ENCODE results near the gene RNASE7.
"Not testable (repeated sequence)": the region's sequence is repeated elsewhere in the genome, so short reads cannot be mapped to it uniquely, and the experiment has no call there.

Gene RNASE7

GRCh38 chr14:21030531-21030930, 11.6 kb upstream of the RNASE7 start:
- no peak overlapping the region for H3K4me3 Mint-ChIP-seq
- H3K4me1 Mint-ChIP-seq = no peaks in the 10 kb centered on the region
- no peaks in the 10 kb centered on the region for H3K36me3 Mint-ChIP-seq (ENCODE audit: low read depth)
- no peak for ATAC-seq
- no peak for DNase-seq
- H3K27ac Mint-ChIP-seq = no peak overlapping the region
- H3K9me3 Mint-ChIP-seq = no peaks in the 10 kb centered on the region
- no peaks in the 10 kb centered on the region for H3K27me3 Mint-ChIP-seq

GRCh38 chr14:21032326-21033132, 9.6 kb upstream of the RNASE7 start:
- no peak for ATAC-seq
- H3K27me3 Mint-ChIP-seq = no peaks in the 10 kb centered on the region
- no peak overlapping the region for H3K27ac Mint-ChIP-seq
- H3K4me3 Mint-ChIP-seq = no peak overlapping the region
- no peak for DNase-seq
- no peaks in the 10 kb centered on the region for H3K36me3 Mint-ChIP-seq (ENCODE audit: low read depth)
- H3K4me1 Mint-ChIP-seq = no peaks in the 10 kb centered on the region
- no peaks in the 10 kb centered on the region for H3K9me3 Mint-ChIP-seq

- no peaks in the 10 kb centered on the region for H3K36me3 Mint-ChIP-seq (ENCODE audit: low read depth)
- no peaks in the 10 kb centered on the region for H3K4me1 Mint-ChIP-seq
- no peak overlapping the region for H3K4me3 Mint-ChIP-seq
- DNase-seq (no peak), ATAC-seq (no peak)
- no peaks in the 10 kb centered on the region for H3K9me3 Mint-ChIP-seq
- H3K27me3 Mint-ChIP-seq = no peaks in the 10 kb centered on the region
- H3K27ac Mint-ChIP-seq = no peak overlapping the region
Observed at GRCh38 chr14:21033133-21033698, 8.9 kb upstream of the RNASE7 start.

GRCh38 chr14:21034707-21035106, 7.5 kb upstream of the RNASE7 start, which contains the start of gene RNASE13:
Gene RNASE13, minus strand, starts transcription at chr14:21034807. Its CDS starts 519 bp downstream, at chr14:21034288.
- no peak within 1 kb of the TSS for H3K4me3 Mint-ChIP-seq
- H3K27me3 Mint-ChIP-seq = no peaks in the 10 kb centered on the region
- H3K9me3 Mint-ChIP-seq = no peaks in the 10 kb centered on the region
- no peak for ATAC-seq
- no peak for DNase-seq
- no peaks in the 10 kb centered on the region for H3K4me1 Mint-ChIP-seq
- no peak within 1 kb of the TSS for H3K27ac Mint-ChIP-seq
- no peaks in the 10 kb centered on the region for H3K36me3 Mint-ChIP-seq (ENCODE audit: low read depth)

- no peaks in the 10 kb centered on the region for H3K4me1 Mint-ChIP-seq
- DNase-seq = no peak
- no peak overlapping the region for H3K4me3 Mint-ChIP-seq
- peaks cover under 1% of the 10 kb centered on the region for H3K27me3 Mint-ChIP-seq
- H3K36me3 Mint-ChIP-seq (ENCODE audit: low read depth) = no peaks in the 10 kb centered on the region
- no peaks in the 10 kb centered on the region for H3K9me3 Mint-ChIP-seq
- no peak for ATAC-seq
- H3K27ac Mint-ChIP-seq = no peak overlapping the region
Observed at GRCh38 chr14:21036751-21037150, 5.4 kb upstream of the RNASE7 start.

GRCh38 chr14:21037156-21037555, 5.0 kb upstream of the RNASE7 start:
- Mint-ChIP-seq H3K9me3 (no peaks in the 10 kb centered on the region), H3K4me3 (no peak overlapping the region), H3K36me3 (ENCODE audit: low read depth) (no peaks in the 10 kb centered on the region), H3K27me3 (peaks cover 4% of the 10 kb centered on the region), H3K27ac (no peak overlapping the region), H3K4me1 (no peaks in the 10 kb centered on the region)
- ATAC-seq = no peak
- no peak for DNase-seq

GRCh38 chr14:21038441-21039422, 3.4 kb upstream of the RNASE7 start:
- Mint-ChIP-seq H3K4me3 (no peak overlapping the region), H3K27ac (no peak overlapping the region), H3K36me3 (ENCODE audit: low read depth) (no peaks in the 10 kb centered on the region), H3K4me1 (peaks cover 2% of the 10 kb centered on the region), H3K27me3 (peaks cover 10% of the 10 kb centered on the region), H3K9me3 (no peaks in the 10 kb centered on the region)
- ATAC-seq = no peak
- DNase-seq = no peak

- Mint-ChIP-seq H3K9me3 (no peaks in the 10 kb centered on the region), H3K27me3 (peaks cover 14% of the 10 kb centered on the region), H3K4me3 (no peak overlapping the region), H3K36me3 (ENCODE audit: low read depth) (no peaks in the 10 kb centered on the region), H3K4me1 (peaks cover 7% of the 10 kb centered on the region), H3K27ac (no peak overlapping the region)
- ATAC-seq (peak; percentile 57), DNase-seq (no peak)
Observed at GRCh38 chr14:21039585-21040369, 2.4 kb upstream of the RNASE7 start.

GRCh38 chr14:21040370-21040925, 1.7 kb upstream of the RNASE7 start:
- Mint-ChIP-seq H3K4me3 (no peak overlapping the region), H3K36me3 (ENCODE audit: low read depth) (no peaks in the 10 kb centered on the region), H3K4me1 (peaks cover 7% of the 10 kb centered on the region), H3K9me3 (no peaks in the 10 kb centered on the region), H3K27me3 (peaks cover 19% of the 10 kb centered on the region), H3K27ac (no peak overlapping the region)
- no peak for ATAC-seq
- DNase-seq = no peak

GRCh38 chr14:21040941-21041340, 1.2 kb upstream of the RNASE7 start:
- H3K4me1 Mint-ChIP-seq; H3K36me3 Mint-ChIP-seq (ENCODE audit: low read depth); H3K27ac Mint-ChIP-seq; ATAC-seq; DNase-seq; H3K9me3 Mint-ChIP-seq; H3K4me3 Mint-ChIP-seq: not testable (repeated sequence)
- H3K27me3 Mint-ChIP-seq = peaks cover 19% of the 10 kb centered on the region

GRCh38 chr14:21042918-21043317, 756 bp downstream of the RNASE7 start:
- Mint-ChIP-seq H3K27me3 (peaks cover 21% of the 10 kb centered on the region), H3K36me3 (ENCODE audit: low read depth) (no peaks in the 10 kb centered on the region), H3K4me3 (no peak overlapping the region), H3K27ac (no peak overlapping the region), H3K9me3 (no peaks in the 10 kb centered on the region), H3K4me1 (peaks cover 7% of the 10 kb centered on the region)
- DNase-seq (no peak), ATAC-seq (no peak)

GRCh38 chr14:21043387-21043973, 1.3 kb downstream of the RNASE7 start:
- DNase-seq = no peak
- Mint-ChIP-seq H3K9me3 (no peaks in the 10 kb centered on the region), H3K4me3 (no peak overlapping the region), H3K27me3 (peaks cover 21% of the 10 kb centered on the region), H3K27ac (no peak overlapping the region), H3K4me1 (peaks cover 7% of the 10 kb centered on the region), H3K36me3 (ENCODE audit: low read depth) (no peaks in the 10 kb centered on the region)
- no peak for ATAC-seq

- peaks cover 7% of the 10 kb centered on the region for H3K4me1 Mint-ChIP-seq
- H3K27ac Mint-ChIP-seq = no peak overlapping the region
- H3K27me3 Mint-ChIP-seq = peaks cover 23% of the 10 kb centered on the region
- no peak overlapping the region for H3K4me3 Mint-ChIP-seq
- no peaks in the 10 kb centered on the region for H3K36me3 Mint-ChIP-seq (ENCODE audit: low read depth)
- no peak for ATAC-seq
- H3K9me3 Mint-ChIP-seq = no peaks in the 10 kb centered on the region
- no peak for DNase-seq
Observed at GRCh38 chr14:21043974-21044618, 1.9 kb downstream of the RNASE7 start.

All from activated naive CD8-positive, alpha-beta T cell treated with anti-CD3 and anti-CD28 coated beads, Interleukin-2, amount 50 U/mL, for 24 hours (primary cell).